ENCODE results near the gene PLD2. TPM values are rescaled to one million over a fixed set of nuclear protein-coding genes. Genes with fewer than 3 reads are reported as not detected.
"Not testable (repeated sequence)": the region's sequence is repeated elsewhere in the genome, so short reads cannot be mapped to it uniquely, and the experiment has no call there.

PLD2 gene
- total RNA-seq, 1 donor from 2014 or later, result 77.3 TPM

DNA sequence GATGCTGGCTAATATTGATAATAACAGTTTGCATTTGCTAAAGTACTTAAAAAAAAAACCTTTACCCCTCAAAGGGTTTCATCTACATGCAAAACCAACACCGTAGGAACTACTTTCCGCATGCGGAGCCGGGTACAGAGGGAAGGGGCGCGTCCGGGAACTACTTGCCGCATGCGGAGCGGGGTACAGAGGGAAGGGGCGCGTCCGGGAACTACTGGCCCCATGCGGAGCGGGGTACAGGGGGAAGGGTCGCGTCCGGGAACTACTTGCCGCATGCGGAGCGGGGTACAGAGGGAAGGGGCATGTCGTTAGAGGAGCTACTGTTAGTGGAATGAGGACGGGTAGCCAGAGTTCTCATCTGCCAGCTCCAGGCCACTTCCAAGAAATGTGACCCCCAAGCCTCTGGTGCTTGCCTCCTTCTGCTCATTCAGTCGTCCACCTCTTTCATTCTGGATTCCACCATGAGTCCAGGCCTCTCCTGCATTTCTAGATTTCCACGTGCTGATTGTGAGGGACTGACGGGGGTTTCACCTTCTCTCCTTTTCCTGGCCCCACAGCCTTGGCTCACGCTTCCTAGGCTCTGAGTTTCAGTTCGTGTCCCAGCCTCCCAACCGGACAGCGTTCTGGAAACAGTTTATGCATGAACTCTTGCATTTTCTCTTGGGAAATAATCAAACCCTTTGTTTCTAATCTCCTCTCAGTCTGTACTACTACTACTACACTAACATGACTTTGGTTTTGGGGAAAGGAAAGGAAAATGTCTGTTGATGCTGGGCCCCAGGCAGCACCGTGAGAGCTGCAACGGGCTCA, 53.1 kb downstream of the PLD2 start:
- H3K27ac Mint-ChIP-seq, result peak overlapping the region; percentile 56
- no peak for DNase-seq (ENCODE audit: low spot score in 2 of 2, unreplicated experiment in 2 of 2)

DNA sequence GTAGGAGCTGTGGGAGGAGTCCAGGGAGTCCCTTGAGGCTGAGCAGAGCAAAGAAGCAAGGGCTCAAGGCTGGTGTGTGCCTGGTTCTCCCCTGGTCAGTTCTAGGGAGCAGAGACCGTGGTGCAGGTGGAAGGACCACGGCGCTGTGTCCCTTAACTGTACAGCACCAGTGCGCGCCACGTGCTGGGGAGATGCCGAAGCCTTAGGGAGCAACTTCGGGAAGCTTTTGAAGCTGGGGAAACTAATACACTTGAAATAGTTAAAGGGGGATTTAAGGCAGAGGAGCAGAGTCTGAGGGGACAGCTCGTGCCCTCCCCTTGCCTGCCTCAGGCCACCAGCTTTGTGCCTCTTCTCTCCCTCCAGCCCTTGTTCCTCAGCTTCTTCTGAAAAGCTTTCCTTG, 53.7 kb downstream of the PLD2 start:
- Mint-ChIP-seq H3K4me1 (peaks cover 28% of the 10 kb centered on the region), H3K4me3 (no peak overlapping the region), H3K27ac (peak overlapping the region; percentile 56), H3K9me3 (no peaks in the 10 kb centered on the region), H3K27me3 (ENCODE audit: low read depth) (no peaks in the 10 kb centered on the region), H3K36me3 (peaks cover 3% of the 10 kb centered on the region)
- TF ChIP-seq, protein P1, sequence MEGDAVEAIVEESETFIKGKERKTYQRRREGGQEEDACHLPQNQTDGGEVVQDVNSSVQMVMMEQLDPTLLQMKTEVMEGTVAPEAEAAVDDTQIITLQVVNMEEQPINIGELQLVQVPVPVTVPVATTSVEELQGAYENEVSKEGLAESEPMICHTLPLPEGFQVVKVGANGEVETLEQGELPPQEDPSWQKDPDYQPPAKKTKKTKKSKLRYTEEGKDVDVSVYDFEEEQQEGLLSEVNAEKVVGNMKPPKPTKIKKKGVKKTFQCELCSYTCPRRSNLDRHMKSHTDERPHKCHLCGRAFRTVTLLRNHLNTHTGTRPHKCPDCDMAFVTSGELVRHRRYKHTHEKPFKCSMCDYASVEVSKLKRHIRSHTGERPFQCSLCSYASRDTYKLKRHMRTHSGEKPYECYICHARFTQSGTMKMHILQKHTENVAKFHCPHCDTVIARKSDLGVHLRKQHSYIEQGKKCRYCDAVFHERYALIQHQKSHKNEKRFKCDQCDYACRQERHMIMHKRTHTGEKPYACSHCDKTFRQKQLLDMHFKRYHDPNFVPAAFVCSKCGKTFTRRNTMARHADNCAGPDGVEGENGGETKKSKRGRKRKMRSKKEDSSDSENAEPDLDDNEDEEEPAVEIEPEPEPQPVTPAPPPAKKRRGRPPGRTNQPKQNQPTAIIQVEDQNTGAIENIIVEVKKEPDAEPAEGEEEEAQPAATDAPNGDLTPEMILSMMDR (IDR thresholded peaks at IDR 0.05; ENCODE audit: unreplicated experiment), result no peak
- no peak for DNase-seq (ENCODE audit: low spot score in 2 of 2, unreplicated experiment in 2 of 2)

More for the DNA sequence above, 53.1 kb downstream of the PLD2 start:
- Mint-ChIP-seq H3K27me3 (ENCODE audit: low read depth) (no peaks in the 10 kb centered on the region), H3K4me1 (peaks cover 28% of the 10 kb centered on the region), H3K4me3 (no peak overlapping the region), H3K36me3 (peaks cover 3% of the 10 kb centered on the region), H3K9me3 (no peaks in the 10 kb centered on the region)
- TF ChIP-seq, protein P1 (IDR thresholded peaks at IDR 0.05; ENCODE audit: unreplicated experiment), result no peak

DNA sequence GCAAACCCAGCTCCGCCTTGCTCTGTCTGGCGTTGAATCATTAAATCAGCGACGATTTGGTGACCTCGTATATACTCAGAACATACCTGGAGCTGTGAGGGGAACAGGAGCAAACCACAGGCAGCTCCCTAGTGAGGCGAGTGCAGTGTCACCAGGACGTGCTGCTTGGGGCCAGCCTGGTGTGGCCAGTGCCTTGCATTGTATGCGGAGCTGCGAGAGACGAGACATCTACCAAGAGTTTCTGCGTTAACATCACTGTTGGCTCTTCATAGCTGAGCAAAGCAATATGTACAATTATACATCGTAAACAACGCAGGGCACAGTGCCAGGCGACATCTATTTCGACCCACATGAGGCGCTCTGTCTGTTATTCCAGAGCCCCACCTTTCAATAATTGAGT, 54.1 kb downstream of the PLD2 start:
- H3K27me3 Mint-ChIP-seq (ENCODE audit: low read depth), result no peaks in the 10 kb centered on the region
- H3K4me3 Mint-ChIP-seq, result no peak overlapping the region
- DNase-seq (ENCODE audit: low spot score in 2 of 2, unreplicated experiment in 2 of 2), result no peak
- H3K36me3 Mint-ChIP-seq, result peaks cover 3% of the 10 kb centered on the region
- H3K4me1 Mint-ChIP-seq, result peaks cover 27% of the 10 kb centered on the region
- no peaks in the 10 kb centered on the region for H3K9me3 Mint-ChIP-seq
- no peak overlapping the region for H3K27ac Mint-ChIP-seq
- TF ChIP-seq, protein P1 (IDR thresholded peaks at IDR 0.05; ENCODE audit: unreplicated experiment), result no peak

DNA sequence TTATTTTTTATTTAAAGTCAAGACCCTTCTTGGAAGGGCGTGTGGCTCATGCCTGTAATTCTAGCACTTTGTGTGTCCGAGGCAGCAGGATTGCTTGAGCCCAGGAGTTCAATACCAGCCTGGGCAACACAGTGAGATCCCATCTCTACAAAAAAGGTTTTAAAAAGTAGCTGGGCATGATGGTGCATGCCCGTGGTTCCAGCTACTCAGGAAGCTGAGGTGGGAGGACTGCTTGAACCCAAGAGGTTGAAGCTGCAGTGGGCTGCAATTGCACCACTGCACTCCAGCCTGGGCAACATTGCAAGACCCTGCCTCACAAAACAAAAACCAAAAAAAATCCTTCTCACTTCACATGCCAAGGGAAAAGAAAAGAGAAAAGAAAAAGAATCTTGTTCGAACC, 55.8 kb downstream of the PLD2 start:
- Mint-ChIP-seq H3K4me3 (no peak overlapping the region), H3K4me1 (peaks cover 14% of the 10 kb centered on the region), H3K9me3 (no peaks in the 10 kb centered on the region), H3K27me3 (ENCODE audit: low read depth) (no peaks in the 10 kb centered on the region), H3K27ac (no peak overlapping the region), H3K36me3 (peaks cover 3% of the 10 kb centered on the region)
- TF ChIP-seq, protein P1 (IDR thresholded peaks at IDR 0.05; ENCODE audit: unreplicated experiment), result no peak
- DNase-seq (ENCODE audit: low spot score in 2 of 2, unreplicated experiment in 2 of 2), result no peak

DNA sequence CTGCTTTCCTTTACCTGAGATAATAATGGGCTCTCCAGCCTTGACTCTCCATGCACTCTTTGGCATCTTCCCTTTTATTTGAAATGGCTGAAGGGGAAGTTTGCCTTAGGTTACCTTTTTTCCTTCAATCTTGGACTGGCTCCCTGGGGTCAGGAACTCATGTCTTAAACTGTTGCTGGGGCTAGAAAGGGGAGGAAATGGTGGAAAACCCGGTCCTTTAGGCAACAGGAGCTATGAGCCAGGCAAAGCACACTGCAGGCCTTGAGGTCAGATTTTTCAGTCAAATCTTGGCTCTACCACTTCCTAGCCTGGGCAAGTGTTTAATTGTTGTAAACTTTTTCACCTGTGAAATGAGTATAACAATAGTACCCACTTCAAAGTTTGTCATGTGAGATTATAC, 56.4 kb downstream of the PLD2 start:
- H3K36me3 Mint-ChIP-seq, result peaks cover 3% of the 10 kb centered on the region
- TF ChIP-seq, protein P1 (IDR thresholded peaks at IDR 0.05; ENCODE audit: unreplicated experiment), result no peak
- no peaks in the 10 kb centered on the region for H3K9me3 Mint-ChIP-seq
- H3K27ac Mint-ChIP-seq, result no peak overlapping the region
- H3K27me3 Mint-ChIP-seq (ENCODE audit: low read depth), result no peaks in the 10 kb centered on the region
- peaks cover 9% of the 10 kb centered on the region for H3K4me1 Mint-ChIP-seq
- no peak for DNase-seq (ENCODE audit: low spot score in 2 of 2, unreplicated experiment in 2 of 2)
- no peak overlapping the region for H3K4me3 Mint-ChIP-seq

DNA sequence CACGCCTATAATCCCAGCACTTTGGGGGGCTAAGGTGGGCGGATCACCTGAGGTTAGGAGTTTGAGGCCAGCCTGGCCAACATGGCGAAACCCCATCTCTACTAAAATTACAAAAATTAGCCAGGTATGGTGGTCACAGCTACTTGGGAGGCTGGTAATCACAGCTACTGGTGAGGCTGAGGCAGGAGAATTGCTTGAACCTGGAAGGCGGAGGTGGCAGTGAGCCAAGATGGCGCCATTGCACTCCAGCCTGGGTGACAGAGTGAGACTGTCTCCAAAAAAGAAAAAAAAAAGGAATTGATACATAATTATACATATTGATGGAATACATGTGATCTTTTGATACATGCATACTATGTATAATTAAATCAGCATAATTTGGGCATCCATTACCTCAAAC, 60.6 kb downstream of the PLD2 start:
- not testable (repeated sequence) for H3K4me1 Mint-ChIP-seq; H3K4me3 Mint-ChIP-seq; H3K27ac Mint-ChIP-seq; H3K9me3 Mint-ChIP-seq; DNase-seq (ENCODE audit: low spot score in 2 of 2, unreplicated experiment in 2 of 2); H3K36me3 Mint-ChIP-seq; H3K27me3 Mint-ChIP-seq (ENCODE audit: low read depth)

DNA sequence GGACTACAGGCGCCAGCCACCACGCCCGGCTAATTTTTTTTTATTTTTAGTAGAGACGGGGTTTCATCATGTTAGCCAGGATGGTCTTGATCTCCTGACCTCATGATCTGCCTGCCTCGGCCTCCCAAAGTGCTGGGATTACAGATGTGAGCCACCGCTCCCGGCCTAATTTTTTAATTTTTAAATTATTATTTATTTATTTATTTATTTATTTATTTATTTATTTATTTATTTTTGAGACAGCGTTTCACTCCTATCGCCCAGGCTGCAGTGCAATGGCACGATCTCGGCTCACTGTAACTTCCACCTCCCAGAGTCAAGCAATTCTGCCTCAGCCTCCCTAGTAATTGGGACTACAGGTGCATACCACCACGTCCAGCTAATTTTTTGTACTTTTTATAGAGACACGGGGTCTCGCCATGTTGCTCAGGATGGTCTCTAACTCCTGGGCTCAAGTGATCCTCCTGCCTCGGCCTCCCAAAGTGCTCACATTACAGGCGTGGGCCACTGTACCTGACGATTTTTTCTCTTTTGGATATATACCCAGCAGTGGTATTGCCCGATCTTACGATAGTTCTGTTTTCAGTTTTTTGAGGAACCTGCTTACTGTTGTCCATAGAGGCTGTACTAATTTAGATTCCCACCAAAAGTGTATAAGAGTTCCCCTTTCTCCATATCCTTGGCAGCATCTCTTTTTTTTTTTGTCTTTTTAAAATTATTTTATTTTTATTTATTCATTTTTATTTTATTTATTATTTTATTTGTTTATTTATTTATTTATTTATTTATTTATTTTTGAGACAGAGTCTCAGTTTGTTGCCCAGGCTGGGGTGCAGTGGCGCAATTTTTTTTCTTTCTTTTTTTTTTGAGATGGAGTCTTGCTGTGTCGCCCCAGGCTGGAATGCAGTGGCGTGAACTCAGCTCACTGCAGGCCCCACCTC, 62.4 kb downstream of the PLD2 start:
- H3K9me3 Mint-ChIP-seq; H3K4me3 Mint-ChIP-seq; H3K27ac Mint-ChIP-seq; DNase-seq (ENCODE audit: low spot score in 2 of 2, unreplicated experiment in 2 of 2); H3K27me3 Mint-ChIP-seq (ENCODE audit: low read depth); H3K4me1 Mint-ChIP-seq; H3K36me3 Mint-ChIP-seq: not testable (repeated sequence)
